WI38 (cell line): ENCODE measurements around the gene LDB3.

Experiments
- H3K4me3 ChIP-seq: 2 replicates; pipeline ENCODE4 v1.5.1; 2011; ENCODE audit warnings: low read depth, mild to moderate bottlenecking, control low read depth, low read length
- TF ChIP-seq, protein P1 (sequence below): IDR thresholded peaks from 2 replicates; pipeline ENCODE4 v1.5.1; 2012; ENCODE audit warnings: low read depth, mild to moderate bottlenecking, control low read depth, low read length

Gene LDB3

GRCh38 chr10:86688398-86688921 lies 20.1 kb downstream of the LDB3 start:
- no peak overlapping the region for H3K4me3 ChIP-seq
- TF ChIP-seq, protein P1, sequence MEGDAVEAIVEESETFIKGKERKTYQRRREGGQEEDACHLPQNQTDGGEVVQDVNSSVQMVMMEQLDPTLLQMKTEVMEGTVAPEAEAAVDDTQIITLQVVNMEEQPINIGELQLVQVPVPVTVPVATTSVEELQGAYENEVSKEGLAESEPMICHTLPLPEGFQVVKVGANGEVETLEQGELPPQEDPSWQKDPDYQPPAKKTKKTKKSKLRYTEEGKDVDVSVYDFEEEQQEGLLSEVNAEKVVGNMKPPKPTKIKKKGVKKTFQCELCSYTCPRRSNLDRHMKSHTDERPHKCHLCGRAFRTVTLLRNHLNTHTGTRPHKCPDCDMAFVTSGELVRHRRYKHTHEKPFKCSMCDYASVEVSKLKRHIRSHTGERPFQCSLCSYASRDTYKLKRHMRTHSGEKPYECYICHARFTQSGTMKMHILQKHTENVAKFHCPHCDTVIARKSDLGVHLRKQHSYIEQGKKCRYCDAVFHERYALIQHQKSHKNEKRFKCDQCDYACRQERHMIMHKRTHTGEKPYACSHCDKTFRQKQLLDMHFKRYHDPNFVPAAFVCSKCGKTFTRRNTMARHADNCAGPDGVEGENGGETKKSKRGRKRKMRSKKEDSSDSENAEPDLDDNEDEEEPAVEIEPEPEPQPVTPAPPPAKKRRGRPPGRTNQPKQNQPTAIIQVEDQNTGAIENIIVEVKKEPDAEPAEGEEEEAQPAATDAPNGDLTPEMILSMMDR, result peak; percentile 88

DNA sequence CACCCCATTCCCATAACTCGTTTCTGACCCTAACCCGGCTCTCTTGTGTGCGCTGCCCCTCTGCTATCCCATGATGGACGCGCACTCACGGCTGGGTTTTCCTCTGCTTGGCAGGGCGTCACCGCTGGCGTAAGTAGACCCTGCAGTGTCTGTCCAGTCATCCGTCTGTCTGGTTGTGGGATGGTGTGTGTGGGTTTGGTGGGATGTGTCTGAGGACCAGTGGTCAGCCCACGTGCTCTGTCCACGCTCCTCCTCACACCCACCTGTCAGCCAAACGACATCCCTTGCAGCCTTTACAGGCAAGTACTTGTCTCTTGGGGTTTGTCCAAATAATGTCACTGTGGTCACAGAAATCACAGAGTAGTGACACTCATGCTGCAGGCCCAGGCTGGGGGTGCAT lies 20.8 kb downstream of the LDB3 start:
- H3K4me3 ChIP-seq, result no peak overlapping the region
- TF ChIP-seq, protein P1, result no peak

DNA sequence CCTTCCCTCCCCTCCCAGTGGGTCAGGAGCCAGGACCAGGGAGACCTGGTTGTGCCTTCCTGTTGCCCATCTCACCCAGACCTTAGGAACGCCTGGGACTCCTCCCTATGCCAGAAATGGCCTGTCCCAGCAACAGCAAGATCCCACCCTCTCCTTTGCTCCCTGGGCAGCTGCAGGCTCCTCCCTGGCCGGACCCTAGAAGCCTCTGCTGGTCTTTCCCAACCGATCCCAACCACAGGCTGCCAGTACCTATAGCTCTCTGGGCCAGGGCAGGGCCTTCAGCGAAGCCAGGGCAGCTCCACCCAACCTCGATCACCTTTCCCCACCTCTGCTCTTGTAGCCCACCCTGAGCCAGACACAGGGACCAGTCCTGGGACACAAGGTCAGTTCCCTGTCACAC lies 21.9 kb downstream of the LDB3 start:
- TF ChIP-seq, protein P1, result no peak
- no peak overlapping the region for H3K4me3 ChIP-seq

GRCh38 chr10:86690657-86691084 lies 22.4 kb downstream of the LDB3 start:
- TF ChIP-seq, protein P1, result no peak
- H3K4me3 ChIP-seq, result no peak overlapping the region

DNA sequence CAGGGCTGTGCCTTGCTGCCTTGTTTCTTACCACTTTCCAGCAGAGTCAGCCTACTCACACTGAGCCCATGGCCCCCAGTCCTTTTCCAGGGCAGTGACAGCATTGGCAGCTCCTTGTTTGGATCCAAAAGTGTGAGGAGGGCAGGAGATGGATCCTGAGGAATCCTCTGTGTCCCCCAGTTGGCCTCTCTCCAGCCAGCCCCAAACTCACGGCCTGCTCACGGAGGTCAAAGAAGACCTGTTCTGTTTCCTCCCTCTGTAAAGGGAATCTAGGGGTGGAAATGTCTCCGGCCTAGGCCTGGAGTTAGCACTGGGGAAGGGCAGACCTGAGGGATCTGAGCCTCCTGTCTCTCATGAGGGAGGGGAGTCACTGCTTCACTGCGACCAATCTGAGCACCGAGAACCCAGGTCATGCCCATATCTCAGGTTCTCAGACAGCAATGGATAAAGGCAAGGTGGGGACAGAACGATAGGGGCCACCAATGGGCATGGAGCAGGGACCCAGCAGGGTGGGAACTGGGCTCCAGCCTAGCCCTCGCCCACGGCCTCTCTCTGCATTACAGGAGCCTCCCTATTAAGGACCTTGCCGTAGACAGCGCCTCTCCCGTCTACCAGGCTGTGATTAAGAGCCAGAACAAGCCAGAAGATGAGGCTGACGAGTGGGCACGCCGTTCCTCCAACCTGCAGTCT lies 23.2 kb downstream of the LDB3 start:
- H3K4me3 ChIP-seq, result no peak overlapping the region
- TF ChIP-seq, protein P1, result no peak

GRCh38 chr10:86692023-86692514 lies 23.8 kb downstream of the LDB3 start:
- TF ChIP-seq, protein P1, result no peak
- H3K4me3 ChIP-seq, result no peak overlapping the region

- TF ChIP-seq, protein P1, result no peak
- no peak overlapping the region for H3K4me3 ChIP-seq
Observed at GRCh38 chr10:86692664-86693063, 24.4 kb downstream of the LDB3 start.
